VCaP (cell line): ENCODE results near the gene PKNOX2.

Experiments used
- H3K27ac ChIP-seq: fragments of 450-650 bp; 2 replicates; pipeline ENCODE4 v1.5.1; 2017
- TF ChIP-seq, protein P1 (sequence below): fragments of 450-650 bp; conservative IDR thresholded peaks from 2 replicates; pipeline ENCODE4 v1.5.1; 2017; ENCODE audit warnings: mild to moderate bottlenecking, moderate library complexity

Gene PKNOX2

DNA sequence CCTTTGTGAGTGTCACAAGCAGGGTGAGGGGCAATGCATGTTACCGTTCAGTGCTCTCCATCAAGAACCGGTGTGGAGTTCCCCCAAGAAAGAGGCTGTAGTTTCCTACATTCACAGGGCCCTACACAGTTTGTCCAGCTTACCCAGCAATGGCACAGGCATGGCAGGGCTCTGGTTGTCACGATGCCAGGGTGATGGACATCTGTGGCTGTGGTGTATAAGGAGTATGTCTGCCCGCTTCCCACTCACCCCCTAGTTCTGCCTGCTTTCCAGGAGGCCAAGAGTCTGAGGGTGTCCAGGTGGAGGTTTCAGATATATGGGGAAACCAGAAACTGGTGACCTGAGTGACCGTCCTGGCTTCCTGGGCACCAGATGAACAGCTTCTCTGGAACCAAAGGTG lies 116.1 kb downstream of the PKNOX2 start:
- TF ChIP-seq, protein P1, sequence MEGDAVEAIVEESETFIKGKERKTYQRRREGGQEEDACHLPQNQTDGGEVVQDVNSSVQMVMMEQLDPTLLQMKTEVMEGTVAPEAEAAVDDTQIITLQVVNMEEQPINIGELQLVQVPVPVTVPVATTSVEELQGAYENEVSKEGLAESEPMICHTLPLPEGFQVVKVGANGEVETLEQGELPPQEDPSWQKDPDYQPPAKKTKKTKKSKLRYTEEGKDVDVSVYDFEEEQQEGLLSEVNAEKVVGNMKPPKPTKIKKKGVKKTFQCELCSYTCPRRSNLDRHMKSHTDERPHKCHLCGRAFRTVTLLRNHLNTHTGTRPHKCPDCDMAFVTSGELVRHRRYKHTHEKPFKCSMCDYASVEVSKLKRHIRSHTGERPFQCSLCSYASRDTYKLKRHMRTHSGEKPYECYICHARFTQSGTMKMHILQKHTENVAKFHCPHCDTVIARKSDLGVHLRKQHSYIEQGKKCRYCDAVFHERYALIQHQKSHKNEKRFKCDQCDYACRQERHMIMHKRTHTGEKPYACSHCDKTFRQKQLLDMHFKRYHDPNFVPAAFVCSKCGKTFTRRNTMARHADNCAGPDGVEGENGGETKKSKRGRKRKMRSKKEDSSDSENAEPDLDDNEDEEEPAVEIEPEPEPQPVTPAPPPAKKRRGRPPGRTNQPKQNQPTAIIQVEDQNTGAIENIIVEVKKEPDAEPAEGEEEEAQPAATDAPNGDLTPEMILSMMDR = no peak

DNA sequence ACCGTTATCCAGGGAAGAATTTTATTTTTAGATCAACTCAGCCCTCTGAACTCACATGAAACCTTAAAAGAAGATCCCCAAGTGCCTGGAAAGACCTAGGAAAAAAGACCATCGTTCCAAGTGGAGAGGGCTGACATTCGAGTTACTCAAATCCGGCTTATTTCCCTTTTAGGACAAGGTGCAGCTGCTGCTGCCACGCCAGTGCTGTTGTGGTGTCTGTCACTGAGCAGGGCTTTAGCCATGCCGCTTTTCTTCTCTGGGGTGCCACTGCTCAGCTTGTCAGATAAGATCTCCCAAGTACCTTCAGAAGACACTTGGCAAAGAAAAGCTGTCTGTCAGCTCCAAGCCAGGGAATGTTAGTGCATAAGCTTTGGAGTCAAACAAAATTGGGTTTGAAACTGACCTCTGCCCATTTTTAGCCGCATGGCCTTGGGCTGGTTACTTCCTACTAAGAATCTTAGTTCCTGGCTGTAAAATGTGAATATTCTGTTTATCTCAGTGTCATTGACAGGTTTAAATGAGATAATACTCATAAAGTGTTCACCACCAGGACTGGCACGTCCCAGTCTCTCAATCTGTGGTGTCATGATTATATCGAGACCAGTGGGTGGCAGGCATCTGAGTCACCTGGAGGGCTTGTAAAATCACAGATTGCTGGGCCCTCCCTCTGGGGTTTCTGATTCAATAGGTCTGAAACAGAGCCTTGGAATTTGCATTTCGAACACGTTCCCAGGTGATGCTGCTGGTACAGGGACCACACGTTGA lies 117.5 kb downstream of the PKNOX2 start:
- peak overlapping the region; percentile 46 for H3K27ac ChIP-seq
- TF ChIP-seq, protein P1 = no peak

More for the DNA sequence above, 116.1 kb downstream of the PKNOX2 start:
- peak overlapping the region; percentile 46; the same call in 1 of the 2 replicates for H3K27ac ChIP-seq

DNA sequence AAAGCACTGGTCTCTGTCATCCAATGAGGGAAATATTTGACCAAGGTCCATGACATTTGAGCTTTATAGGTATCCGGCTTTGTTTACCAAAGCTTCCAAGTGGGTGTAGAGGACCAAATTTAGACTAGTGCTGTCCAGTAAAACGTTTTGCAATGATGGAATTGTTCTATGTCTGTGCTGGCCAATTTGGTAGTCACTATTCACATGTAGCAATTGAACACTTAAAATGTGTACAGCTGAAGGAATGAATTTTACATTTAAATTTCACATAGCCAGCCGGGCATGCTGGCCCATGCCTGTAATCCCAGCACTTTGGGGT lies 118.0 kb downstream of the PKNOX2 start:
- H3K27ac ChIP-seq = no peak overlapping the region; the same call in 1 of the 2 replicates
- TF ChIP-seq, protein P1 = no peak

DNA sequence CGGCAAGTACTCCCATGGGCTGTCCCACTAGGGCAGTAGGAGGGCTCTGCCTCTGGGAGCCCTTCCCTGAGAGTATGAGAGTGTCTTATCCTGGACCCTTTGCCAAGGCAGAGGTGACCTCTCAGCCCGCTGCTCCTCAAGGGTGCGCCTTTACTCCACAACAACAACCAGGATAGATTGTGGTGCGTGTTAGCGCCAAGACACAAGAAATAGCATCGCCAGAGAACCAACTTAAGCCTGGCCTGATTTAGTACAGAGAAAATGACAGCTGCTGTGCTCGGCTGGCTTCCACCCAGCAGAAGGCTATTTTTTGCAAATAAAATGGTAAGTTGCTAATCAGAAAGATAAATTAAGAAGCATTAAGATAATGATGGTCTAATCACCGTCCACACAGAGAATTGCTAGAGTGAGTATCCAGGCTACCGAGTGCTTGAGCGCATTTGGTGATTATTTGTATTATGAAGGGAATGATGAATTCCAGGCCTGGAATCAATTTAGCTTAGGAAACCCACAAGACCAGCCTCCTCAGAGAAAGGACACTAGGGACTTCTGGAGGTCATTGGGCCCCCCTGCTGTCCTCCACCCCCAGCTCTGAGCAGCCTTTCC lies 119.8 kb downstream of the PKNOX2 start:
- TF ChIP-seq, protein P1 = no peak
- H3K27ac ChIP-seq = no peak overlapping the region

DNA sequence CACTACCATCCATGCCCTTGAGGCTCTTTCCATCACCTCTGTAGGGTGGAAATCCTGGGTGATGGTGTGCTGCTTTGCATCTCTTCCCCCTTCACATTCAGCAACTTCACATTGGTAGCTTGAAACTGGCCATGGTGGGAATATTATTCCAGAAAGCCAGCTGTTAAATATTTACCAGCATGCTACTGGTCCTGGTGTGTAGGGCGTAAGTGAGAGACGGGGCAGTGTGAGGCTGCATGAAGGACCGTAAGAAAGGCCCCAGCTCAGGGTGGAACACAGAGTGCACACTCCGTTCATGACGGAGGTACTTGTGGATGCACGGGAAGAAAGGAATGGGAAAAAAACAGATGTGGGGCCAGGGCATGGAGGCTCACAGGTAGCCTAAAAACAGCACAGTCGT lies 121.3 kb downstream of the PKNOX2 start:
- no peak overlapping the region for H3K27ac ChIP-seq
- TF ChIP-seq, protein P1 = no peak

DNA sequence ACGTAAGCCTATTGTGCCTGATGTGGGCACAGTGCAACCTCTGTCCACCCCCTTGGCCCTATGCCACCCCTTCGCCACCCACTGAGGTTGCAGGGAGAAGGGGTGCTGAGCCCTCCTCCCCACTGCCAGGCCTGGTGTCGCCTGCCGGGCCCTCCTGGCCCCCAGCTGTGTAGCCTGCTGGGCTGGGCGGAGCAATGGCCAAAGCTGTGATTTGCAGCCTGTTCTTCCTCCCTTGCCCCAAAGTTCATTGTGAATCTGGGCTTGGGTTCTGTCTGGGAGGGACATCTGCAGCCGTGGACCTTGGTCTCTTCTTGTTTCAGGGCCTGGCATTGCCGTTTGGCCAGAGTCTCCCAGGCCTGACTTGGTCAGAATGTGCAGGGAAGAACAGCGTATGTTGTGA lies 121.9 kb downstream of the PKNOX2 start:
- TF ChIP-seq, protein P1 = no peak
- no peak overlapping the region for H3K27ac ChIP-seq

DNA sequence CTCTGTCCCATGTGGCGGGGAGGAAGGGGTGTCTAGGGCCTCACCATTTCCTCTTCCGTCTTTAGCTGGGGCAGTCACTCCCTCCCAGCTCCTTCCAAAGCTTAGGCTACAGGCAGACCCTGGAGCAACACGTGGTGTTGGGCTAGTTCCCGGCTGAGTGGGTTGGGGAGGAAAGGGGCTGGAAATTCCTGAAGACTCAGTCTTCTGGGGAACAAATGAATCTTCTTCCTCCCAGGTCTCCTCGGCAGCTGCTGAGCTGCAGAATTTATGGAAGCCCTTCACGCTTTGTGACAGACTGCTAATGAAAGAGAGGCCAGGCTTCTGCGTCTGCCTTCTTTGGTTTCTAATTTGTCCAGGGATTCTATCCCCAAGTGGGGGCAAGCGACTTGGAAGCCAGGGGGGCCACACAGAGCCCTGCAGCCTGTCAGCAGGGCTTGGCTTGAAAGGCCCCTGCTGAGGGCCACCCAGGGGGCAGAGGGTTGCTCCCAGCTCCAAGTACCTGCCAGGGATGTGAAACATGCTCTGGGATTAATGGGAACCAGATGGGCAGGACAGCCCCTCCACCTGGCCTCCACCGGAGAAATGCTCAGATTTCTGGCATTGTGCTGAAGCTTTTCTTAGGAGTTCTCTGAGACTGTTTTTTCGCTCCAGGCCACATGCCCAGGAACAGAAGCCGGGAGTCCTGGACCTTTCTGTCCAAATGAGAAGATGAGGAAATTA lies 123.1 kb downstream of the PKNOX2 start:
- no peak overlapping the region for H3K27ac ChIP-seq
- TF ChIP-seq, protein P1 = no peak
